Stimulated activated naive CD8-positive, alpha-beta T cell treated with anti-CD3 and anti-CD28 coated beads, Interleukin-15, Interleukin-2, amounts not matched to agents 100 ng/mL and 50 ng/mL, for 24 hours (primary cell): ENCODE results near the gene ANKRD39.

Source experiments
- H3K27ac Mint-ChIP-seq: one replicate; pipeline ENCODE4 v1.8.0; 2021; ENCODE audit warnings: mild to moderate bottlenecking, mixed read lengths
- H3K27me3 Mint-ChIP-seq: one replicate; pipeline ENCODE4 v1.8.0; 2021; ENCODE audit warnings: mixed read lengths
- H3K36me3 Mint-ChIP-seq: one replicate; pipeline ENCODE4 v1.8.0; 2021; ENCODE audit warnings: low read depth, mixed read lengths
- H3K4me1 Mint-ChIP-seq: one replicate; pipeline ENCODE4 v1.8.0; 2021; ENCODE audit warnings: low read depth, mixed read lengths
- H3K4me3 Mint-ChIP-seq: one replicate; pipeline ENCODE4 v1.8.0; 2021; ENCODE audit warnings: mild to moderate bottlenecking, mixed read lengths
- H3K9me3 Mint-ChIP-seq: one replicate; pipeline ENCODE4 v1.8.0; 2021; ENCODE audit warnings: mixed read lengths

The ANKRD39 gene

DNA sequence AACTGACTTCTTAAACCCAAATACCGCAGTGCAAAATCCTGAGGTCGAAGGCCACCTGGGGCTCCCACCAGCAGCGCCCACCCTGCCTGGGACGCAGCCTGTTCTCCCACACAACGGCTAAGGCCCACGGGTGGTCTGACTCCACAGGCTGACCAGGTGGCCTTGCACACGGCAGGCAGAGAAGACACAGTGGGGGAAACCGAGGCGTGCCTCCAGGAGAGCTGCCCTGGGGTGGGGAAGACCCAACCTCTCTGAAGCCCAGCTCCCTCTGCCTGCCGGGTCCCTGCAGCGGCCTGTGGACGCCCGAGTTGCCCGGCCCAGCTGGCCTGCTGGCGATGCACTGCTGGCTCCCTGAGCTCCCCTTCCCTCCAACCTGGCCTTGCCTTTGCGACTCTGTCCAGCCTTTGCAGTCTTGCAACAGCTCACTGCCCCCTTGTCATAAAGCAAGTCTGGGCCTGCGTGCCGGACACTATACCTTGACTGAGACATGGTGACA is 21.8 kb upstream of the ANKRD39 start:
- no peak overlapping the region for H3K4me3 Mint-ChIP-seq
- no peaks in the 10 kb centered on the region for H3K27me3 Mint-ChIP-seq
- H3K4me1 Mint-ChIP-seq, result peaks cover 12% of the 10 kb centered on the region
- no peaks in the 10 kb centered on the region for H3K36me3 Mint-ChIP-seq
- no peak overlapping the region for H3K27ac Mint-ChIP-seq
- no peaks in the 10 kb centered on the region for H3K9me3 Mint-ChIP-seq

DNA sequence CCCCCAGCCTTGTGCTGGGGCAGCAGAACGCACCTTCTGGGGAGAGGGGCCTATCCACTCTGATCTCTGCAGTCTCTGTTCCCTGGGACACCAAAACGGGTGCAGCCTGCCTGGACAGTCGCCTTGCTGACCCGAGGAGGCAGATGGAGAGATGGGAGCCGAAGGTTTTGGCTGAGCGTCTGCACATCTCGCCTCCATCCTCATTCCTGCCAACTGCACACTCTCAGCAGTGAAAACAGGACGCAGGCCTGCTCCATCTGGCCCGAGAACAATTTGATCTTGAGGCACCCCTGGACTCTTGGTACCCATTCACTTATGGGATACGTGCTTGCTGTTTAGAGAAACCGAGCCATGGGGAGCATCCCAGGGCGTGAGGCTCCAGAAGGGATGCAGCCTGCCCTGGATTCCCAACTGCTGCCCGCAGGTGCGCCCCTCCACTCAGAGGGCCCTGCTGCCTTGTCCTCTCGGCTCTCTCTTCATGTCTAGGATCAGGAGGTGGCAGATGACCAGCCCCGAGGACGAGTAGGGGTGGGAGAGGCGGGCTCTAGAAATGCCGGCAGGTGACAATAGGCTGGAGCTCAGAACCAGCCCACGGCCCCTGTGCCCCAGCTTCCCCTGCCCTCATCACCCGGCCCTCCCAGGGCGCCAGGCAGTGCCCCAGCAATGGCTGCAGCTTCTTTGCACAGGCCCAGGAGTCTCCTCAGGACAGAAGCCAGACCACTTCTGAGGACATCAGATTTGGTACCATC is 21.2 kb upstream of the ANKRD39 start:
- H3K36me3 Mint-ChIP-seq, result no peaks in the 10 kb centered on the region
- no peaks in the 10 kb centered on the region for H3K27me3 Mint-ChIP-seq
- H3K4me1 Mint-ChIP-seq, result peaks cover 18% of the 10 kb centered on the region
- H3K9me3 Mint-ChIP-seq, result no peaks in the 10 kb centered on the region
- no peak overlapping the region for H3K27ac Mint-ChIP-seq
- H3K4me3 Mint-ChIP-seq, result no peak overlapping the region

DNA sequence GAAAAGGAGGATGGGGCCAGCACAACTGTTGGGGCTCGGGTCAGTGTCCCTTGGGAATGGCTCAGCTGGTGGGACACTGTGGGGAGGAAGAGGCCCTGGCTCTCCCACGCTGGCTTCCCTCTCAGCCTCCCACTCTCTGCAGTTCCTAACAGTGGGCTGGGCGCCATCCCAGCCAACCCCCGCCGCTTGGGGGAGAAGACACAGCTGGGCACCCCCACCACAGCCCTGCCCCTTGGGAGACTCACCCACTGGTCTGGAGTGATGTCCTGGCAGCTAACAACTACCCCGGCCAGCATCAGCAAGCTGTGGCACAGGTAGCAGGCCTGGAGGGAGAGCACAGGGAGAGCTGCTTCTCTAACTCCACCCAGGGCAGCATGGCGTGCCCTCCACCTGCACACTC is 20.4 kb upstream of the ANKRD39 start:
- Mint-ChIP-seq H3K27ac (no peak overlapping the region), H3K4me1 (peaks cover 26% of the 10 kb centered on the region)

GRCh38 chr2:96877631-96878092 is 19.8 kb upstream of the ANKRD39 start:
- H3K4me3 Mint-ChIP-seq, result no peak overlapping the region
- H3K27ac Mint-ChIP-seq, result no peak overlapping the region
- no peaks in the 10 kb centered on the region for H3K36me3 Mint-ChIP-seq
- H3K27me3 Mint-ChIP-seq, result no peaks in the 10 kb centered on the region
- no peaks in the 10 kb centered on the region for H3K9me3 Mint-ChIP-seq
- peaks cover 31% of the 10 kb centered on the region for H3K4me1 Mint-ChIP-seq

More for the DNA sequence above, 20.4 kb upstream of the ANKRD39 start:
- H3K4me3 Mint-ChIP-seq, result no peak overlapping the region
- no peaks in the 10 kb centered on the region for H3K9me3 Mint-ChIP-seq
- no peaks in the 10 kb centered on the region for H3K36me3 Mint-ChIP-seq
- H3K27me3 Mint-ChIP-seq, result no peaks in the 10 kb centered on the region

GRCh38 chr2:96877042-96877451 is 19.2 kb upstream of the ANKRD39 start:
- no peak overlapping the region for H3K27ac Mint-ChIP-seq
- no peaks in the 10 kb centered on the region for H3K36me3 Mint-ChIP-seq
- H3K4me3 Mint-ChIP-seq, result no peak overlapping the region
- H3K9me3 Mint-ChIP-seq, result no peaks in the 10 kb centered on the region
- H3K27me3 Mint-ChIP-seq, result no peaks in the 10 kb centered on the region
- peaks cover 38% of the 10 kb centered on the region for H3K4me1 Mint-ChIP-seq

DNA sequence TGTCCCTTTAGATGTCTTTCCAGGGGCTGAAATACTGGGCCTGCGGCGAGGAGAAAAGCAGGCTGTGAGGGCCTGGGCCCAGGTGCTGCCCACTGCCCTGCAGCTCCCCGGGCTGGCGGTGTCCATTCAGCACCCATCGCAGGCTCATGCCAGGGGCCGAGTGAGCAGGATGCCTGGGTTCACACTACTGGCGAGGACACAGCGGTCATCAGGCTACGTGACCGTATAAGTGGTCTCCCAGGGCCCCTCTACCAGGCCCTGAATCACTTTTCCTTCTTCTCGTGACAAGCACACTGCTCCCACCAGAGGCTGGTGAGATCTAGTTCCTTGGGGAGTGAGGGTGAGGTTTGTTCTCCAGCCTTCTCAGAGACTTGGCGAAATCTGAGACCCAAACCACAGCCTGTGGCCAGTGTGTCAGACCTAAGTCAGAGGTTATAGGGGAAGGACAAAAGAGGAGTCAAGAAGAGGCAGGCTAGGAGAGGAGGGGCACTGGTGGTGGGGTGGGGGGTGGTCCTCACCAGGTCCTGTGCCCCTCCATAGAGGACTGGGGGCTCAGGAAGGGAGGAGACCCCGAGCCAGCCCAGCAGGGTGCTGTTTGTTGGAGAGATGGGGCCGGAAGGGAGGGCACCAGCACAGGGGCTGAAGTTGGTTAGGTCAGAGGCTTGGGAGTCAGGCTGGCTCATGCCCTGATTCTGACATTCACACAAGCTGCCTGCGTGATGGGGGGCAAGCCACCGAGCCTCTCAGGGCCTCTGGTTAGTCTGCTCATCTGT is 18.6 kb upstream of the ANKRD39 start:
- Mint-ChIP-seq H3K9me3 (no peaks in the 10 kb centered on the region), H3K4me1 (peaks cover 39% of the 10 kb centered on the region), H3K27ac (no peak overlapping the region), H3K4me3 (no peak overlapping the region), H3K27me3 (no peaks in the 10 kb centered on the region), H3K36me3 (no peaks in the 10 kb centered on the region)

DNA sequence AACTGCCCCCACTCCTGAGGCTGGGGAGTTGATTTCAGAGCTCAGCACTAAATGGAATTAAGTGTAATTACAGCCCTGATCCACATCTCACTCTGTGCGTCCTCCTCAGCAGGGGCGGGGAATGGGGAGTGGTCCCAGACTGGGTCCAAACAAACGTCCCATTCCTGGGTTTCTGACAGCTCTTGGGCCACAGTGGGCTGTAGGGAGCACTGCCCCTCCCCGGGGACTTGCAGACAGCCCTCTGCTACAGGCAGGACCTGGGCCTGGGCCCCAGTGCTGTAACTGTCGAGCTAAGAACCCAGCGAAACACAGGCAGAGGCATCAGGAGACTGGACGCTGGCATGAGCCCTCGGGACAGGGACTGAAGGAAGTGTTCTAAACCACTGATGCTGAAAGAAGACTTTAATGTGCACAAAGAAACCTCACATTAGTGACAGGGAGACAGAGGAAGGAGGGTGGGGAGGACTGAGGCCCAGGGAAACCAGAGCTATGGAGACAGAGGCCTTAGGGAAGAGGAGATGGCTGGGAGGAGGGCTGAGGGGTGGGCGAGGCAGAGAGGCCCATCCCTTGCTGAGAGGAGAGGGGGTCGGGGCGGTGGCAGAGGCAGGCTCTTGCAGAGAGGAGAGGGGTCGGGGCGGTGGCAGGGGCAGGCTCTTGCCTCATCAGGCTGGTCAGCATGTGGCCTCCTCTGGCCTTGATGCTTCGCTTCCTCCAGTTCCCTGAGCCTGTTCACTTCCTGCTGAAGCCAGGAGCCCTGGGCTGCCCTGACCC is 17.9 kb upstream of the ANKRD39 start:
- H3K27ac Mint-ChIP-seq, result no peak overlapping the region
- peaks cover 46% of the 10 kb centered on the region for H3K4me1 Mint-ChIP-seq
- peaks cover 3% of the 10 kb centered on the region for H3K27me3 Mint-ChIP-seq
- no peaks in the 10 kb centered on the region for H3K36me3 Mint-ChIP-seq
- H3K9me3 Mint-ChIP-seq, result no peaks in the 10 kb centered on the region
- no peak overlapping the region for H3K4me3 Mint-ChIP-seq

- H3K9me3 Mint-ChIP-seq, result no peaks in the 10 kb centered on the region
- H3K36me3 Mint-ChIP-seq, result no peaks in the 10 kb centered on the region
- peak overlapping the region; percentile 46 for H3K27ac Mint-ChIP-seq
- H3K27me3 Mint-ChIP-seq, result peaks cover 6% of the 10 kb centered on the region
- no peak overlapping the region for H3K4me3 Mint-ChIP-seq
- H3K4me1 Mint-ChIP-seq, result peaks cover 51% of the 10 kb centered on the region
Measured at GRCh38 chr2:96874198-96874831, 16.5 kb upstream of the ANKRD39 start.

DNA sequence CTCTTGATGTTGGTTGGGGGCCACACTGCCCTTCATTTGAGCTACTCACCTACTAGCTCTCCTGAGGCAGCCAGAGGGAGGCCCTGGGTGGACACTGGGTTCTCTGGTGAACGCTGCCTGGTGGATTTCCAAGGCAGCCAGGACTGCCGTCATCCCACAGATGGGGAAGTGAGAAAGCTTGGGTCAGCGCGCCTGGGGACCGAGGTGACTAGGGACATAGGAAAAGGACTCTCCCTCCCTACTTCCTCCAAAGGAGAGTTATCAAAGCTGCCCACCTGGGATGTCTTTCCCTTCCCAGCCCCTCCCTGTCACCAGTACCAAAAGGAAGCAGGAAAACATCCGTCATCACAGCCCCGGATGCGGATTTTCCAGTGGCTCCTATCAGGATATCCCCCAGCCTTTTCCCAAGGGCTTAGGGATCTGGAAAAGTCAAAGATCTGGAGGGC is 15.9 kb upstream of the ANKRD39 start:
- H3K36me3 Mint-ChIP-seq, result no peaks in the 10 kb centered on the region
- no peak overlapping the region for H3K4me3 Mint-ChIP-seq
- peak overlapping the region; percentile 36 for H3K27ac Mint-ChIP-seq
- H3K4me1 Mint-ChIP-seq, result peaks cover 51% of the 10 kb centered on the region
- H3K27me3 Mint-ChIP-seq, result peaks cover 6% of the 10 kb centered on the region
- no peaks in the 10 kb centered on the region for H3K9me3 Mint-ChIP-seq

DNA sequence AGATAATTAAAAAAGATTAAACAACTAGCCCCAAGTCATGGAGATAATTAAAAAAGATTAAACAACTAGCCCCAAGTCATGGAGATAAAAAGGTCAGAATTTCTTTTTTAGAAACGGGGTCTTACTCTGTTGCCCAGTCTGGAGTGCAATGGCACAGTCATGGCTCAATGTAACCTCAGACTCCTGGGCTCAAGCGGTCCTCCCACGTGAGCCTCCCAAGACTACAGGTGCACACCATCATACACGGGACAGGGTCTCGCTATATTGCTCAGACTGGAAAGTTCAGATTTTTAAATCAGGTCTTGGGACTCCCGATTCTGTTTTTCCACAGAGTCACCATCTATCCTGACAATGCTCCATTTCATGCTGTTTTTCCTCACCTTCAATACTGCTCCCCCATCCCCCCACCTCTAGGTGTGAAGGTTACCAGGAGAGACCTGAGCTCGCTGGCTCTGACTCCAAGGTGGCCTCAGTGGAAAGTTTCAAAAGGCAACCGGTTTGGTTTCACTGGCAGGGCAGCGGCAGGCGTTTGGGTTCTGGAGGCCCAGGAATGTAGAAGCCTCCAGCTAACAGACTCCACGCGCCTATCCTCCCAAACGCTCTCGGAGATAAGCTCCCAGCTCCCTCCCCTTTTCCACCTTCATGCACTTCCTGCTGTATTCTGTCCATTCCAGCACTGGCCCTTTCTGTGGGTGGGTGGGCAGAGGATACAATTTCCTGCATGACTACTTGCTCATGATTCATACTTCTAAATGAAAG is 15.0 kb upstream of the ANKRD39 start:
- H3K27me3 Mint-ChIP-seq, result peaks cover 6% of the 10 kb centered on the region
- H3K27ac Mint-ChIP-seq, result no peak overlapping the region
- H3K4me3 Mint-ChIP-seq, result no peak overlapping the region
- no peaks in the 10 kb centered on the region for H3K36me3 Mint-ChIP-seq
- no peaks in the 10 kb centered on the region for H3K9me3 Mint-ChIP-seq
- peaks cover 57% of the 10 kb centered on the region for H3K4me1 Mint-ChIP-seq

- H3K36me3 Mint-ChIP-seq, result peaks cover 2% of the 10 kb centered on the region
- peak overlapping the region; percentile 74 for H3K27ac Mint-ChIP-seq
- no peaks in the 10 kb centered on the region for H3K9me3 Mint-ChIP-seq
- H3K4me1 Mint-ChIP-seq, result peaks cover 56% of the 10 kb centered on the region
- peaks cover 6% of the 10 kb centered on the region for H3K27me3 Mint-ChIP-seq
- peak overlapping the region; percentile 73 for H3K4me3 Mint-ChIP-seq
Measured at GRCh38 chr2:96870626-96871255, 12.9 kb upstream of the ANKRD39 start.

DNA sequence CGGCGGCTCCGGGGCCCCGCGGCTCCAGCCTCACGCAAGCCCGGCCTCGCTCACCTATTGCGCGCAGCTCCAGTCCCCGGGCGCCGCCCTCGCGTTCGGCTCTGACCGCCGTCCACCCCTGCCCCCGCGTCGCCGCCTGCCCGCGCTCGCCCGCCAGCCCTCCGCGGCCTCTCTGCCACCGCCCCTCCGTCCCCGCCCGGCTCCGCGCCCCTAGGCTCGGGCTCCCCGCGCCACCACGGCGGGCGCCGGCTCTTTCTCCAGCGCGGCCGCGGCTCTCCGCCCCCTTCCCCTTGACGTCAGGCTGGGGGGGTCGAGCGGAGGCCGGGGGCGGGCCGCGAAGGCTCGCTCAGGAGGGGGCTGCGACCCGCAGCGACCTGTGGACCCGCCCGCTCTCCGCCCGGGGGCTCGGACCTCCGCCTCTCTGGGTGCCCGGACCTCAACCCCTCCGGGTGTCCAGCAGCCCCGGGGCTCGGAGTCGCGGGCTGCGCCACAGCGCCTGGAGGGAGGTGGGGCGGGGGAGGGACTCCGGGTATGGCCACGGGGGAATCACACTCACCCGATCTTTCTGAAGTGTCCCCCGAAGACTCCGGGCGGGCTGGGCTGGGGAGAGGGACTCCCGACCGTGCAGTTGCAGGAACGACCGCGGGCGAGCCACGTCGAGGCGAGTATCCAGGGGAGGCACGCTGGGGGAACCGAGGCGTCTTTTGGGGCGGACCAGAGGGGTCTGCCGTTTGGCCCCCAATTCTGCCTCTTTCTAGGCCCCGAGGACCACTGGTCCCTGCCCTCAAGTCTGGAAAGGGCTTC is 12.2 kb upstream of the ANKRD39 start, which contains the start of gene SEMA4C:
SEMA4C (minus strand) TSS at position 259 of the 804 bp plus-strand sequence. CDS start 2,194 bp downstream, outside the sequence.
- Mint-ChIP-seq H3K27ac (peak within 1 kb of the TSS; percentile 74), H3K4me3 (peak within 1 kb of the TSS; percentile 73), H3K36me3 (peaks cover 4% of the 10 kb centered on the region), H3K4me1 (peaks cover 54% of the 10 kb centered on the region), H3K9me3 (no peaks in the 10 kb centered on the region), H3K27me3 (peaks cover 6% of the 10 kb centered on the region)
